Suppressor macrophage treated with lipopolysaccharide for 1 hour (primary cell): ENCODE results near the gene LARGE1.
"Not testable (repeated sequence)": the region's sequence is repeated elsewhere in the genome, so short reads cannot be mapped to it uniquely, and the experiment has no call there.

Experiments used
- DNase-seq, 3 donors: peaks; one replicate each; pipeline ENCODE4 v3.0.0-alpha.2; 2020 to 2022

LARGE1 gene

GRCh38 chr22:33464698-33465097 is 455.6 kb downstream of the LARGE1 start:
- no peak for DNase-seq

GRCh38 chr22:33461698-33462434 is 458.4 kb downstream of the LARGE1 start:
- DNase-seq = no peak

GRCh38 chr22:33461245-33461644 is 459.0 kb downstream of the LARGE1 start:
- not testable (repeated sequence) for DNase-seq

- DNase-seq = no peak
These were observed 461.1 kb downstream of the LARGE1 start for GRCh38 chr22:33459137-33459536.

- no peak for DNase-seq
These were observed 463.8 kb downstream of the LARGE1 start for GRCh38 chr22:33456511-33456910.

GRCh38 chr22:33455036-33455435 is 465.2 kb downstream of the LARGE1 start:
- DNase-seq = no peak

GRCh38 chr22:33451866-33452469 is 468.3 kb downstream of the LARGE1 start:
- DNase-seq = no peak

- no peak for DNase-seq
These were observed 469.5 kb downstream of the LARGE1 start for GRCh38 chr22:33450756-33451155.

GRCh38 chr22:33447733-33448132 is 472.5 kb downstream of the LARGE1 start:
- DNase-seq = no peak

- DNase-seq = no peak
These were observed 476.6 kb downstream of the LARGE1 start for GRCh38 chr22:33443683-33444082.

- DNase-seq = no peak
These were observed 479.5 kb downstream of the LARGE1 start for GRCh38 chr22:33440756-33441155.

GRCh38 chr22:33438273-33438672 is 482.0 kb downstream of the LARGE1 start:
- DNase-seq = no peak

GRCh38 chr22:33431300-33431699 is 489.0 kb downstream of the LARGE1 start:
- no peak for DNase-seq

GRCh38 chr22:33429281-33429680 is 491.0 kb downstream of the LARGE1 start:
- no peak for DNase-seq

- no peak for DNase-seq
These were observed 492.8 kb downstream of the LARGE1 start for GRCh38 chr22:33427461-33427860.

- DNase-seq = no peak
These were observed 493.8 kb downstream of the LARGE1 start for GRCh38 chr22:33426451-33426850.

- DNase-seq = no peak
These were observed 498.4 kb downstream of the LARGE1 start for GRCh38 chr22:33421859-33422258.

GRCh38 chr22:33418484-33418883 is 501.8 kb downstream of the LARGE1 start:
- DNase-seq = no peak

GRCh38 chr22:33415401-33415800 is 504.9 kb downstream of the LARGE1 start:
- DNase-seq = no peak

GRCh38 chr22:33409079-33409478 is 511.2 kb downstream of the LARGE1 start:
- no peak for DNase-seq

- no peak for DNase-seq
These were observed 515.1 kb downstream of the LARGE1 start for GRCh38 chr22:33405194-33405593.

- no peak for DNase-seq
These were observed 515.6 kb downstream of the LARGE1 start for GRCh38 chr22:33404723-33405122.

- DNase-seq = no peak
These were observed 518.0 kb downstream of the LARGE1 start for GRCh38 chr22:33402325-33402724.

GRCh38 chr22:33401291-33401690 is 519.0 kb downstream of the LARGE1 start:
- no peak for DNase-seq

- DNase-seq = no peak
These were observed 519.4 kb downstream of the LARGE1 start for GRCh38 chr22:33400891-33401290.
